Skeletal muscle satellite cell (primary cell): ENCODE measurements around the gene HSPA9.
A peak's percentile ranks its signal among the peaks of the same experiment; 100 is the strongest.

Experiments used
- H3K27me3 ChIP-seq: 2 replicates; pipeline ENCODE4 v1.7.0; 2013; ENCODE audit warnings: low read length; ENCODE audit not compliant: control insufficient read depth, insufficient read depth
- H3K36me3 ChIP-seq: 2 replicates; pipeline ENCODE4 v1.7.0; 2013; ENCODE audit warnings: mild to moderate bottlenecking, control low read depth, low read length; ENCODE audit not compliant: insufficient read depth
- H3K4me1 ChIP-seq: 2 replicates; pipeline ENCODE4 v1.7.0; 2013; ENCODE audit warnings: low read length; ENCODE audit not compliant: control insufficient read depth, insufficient read depth
- H3K4me2 ChIP-seq: 2 replicates; pipeline ENCODE4 v1.7.0; 2013; ENCODE audit warnings: mild to moderate bottlenecking, low read length
- H3K4me3 ChIP-seq: 2 replicates; pipeline ENCODE4 v1.7.0; 2013; ENCODE audit warnings: low read length
- H3K9ac ChIP-seq: 2 replicates; pipeline ENCODE4 v1.7.0; 2013; ENCODE audit warnings: mild to moderate bottlenecking, low read depth, low read length, moderate library complexity
- H3K9me3 ChIP-seq: replicated peaks from 2 replicates; pipeline ENCODE4 v1.7.0; 2013; ENCODE audit warnings: mild to moderate bottlenecking, control low read depth, low read length

The HSPA9 gene

GRCh38 chr5:138605254-138605972 lies 30.2 kb upstream of the HSPA9 start:
- H3K4me2 ChIP-seq: no peak overlapping the region
- H3K4me1 ChIP-seq: peaks cover 10% of the 10 kb centered on the region
- H3K36me3 ChIP-seq: no peaks in the 10 kb centered on the region
- H3K4me3 ChIP-seq: no peak overlapping the region
- no peaks in the 10 kb centered on the region for H3K9me3 ChIP-seq
- H3K9ac ChIP-seq: no peak overlapping the region
- peaks cover 23% of the 10 kb centered on the region for H3K27me3 ChIP-seq

GRCh38 chr5:138604176-138604785 lies 29.1 kb upstream of the HSPA9 start:
- Histone ChIP-seq H3K4me1 (peaks cover 9% of the 10 kb centered on the region), H3K9ac (no peak overlapping the region), H3K36me3 (no peaks in the 10 kb centered on the region)

GRCh38 chr5:138603249-138603920 lies 28.2 kb upstream of the HSPA9 start:
- no peak overlapping the region for H3K4me2 ChIP-seq
- H3K4me1 ChIP-seq: peaks cover 9% of the 10 kb centered on the region
- H3K9me3 ChIP-seq: no peaks in the 10 kb centered on the region
- H3K36me3 ChIP-seq: no peaks in the 10 kb centered on the region
- no peak overlapping the region for H3K4me3 ChIP-seq
- H3K9ac ChIP-seq: no peak overlapping the region
- H3K27me3 ChIP-seq: peaks cover 15% of the 10 kb centered on the region

More at GRCh38 chr5:138604176-138604785, 29.1 kb upstream of the HSPA9 start:
- Histone ChIP-seq H3K4me2 (no peak overlapping the region), H3K4me3 (no peak overlapping the region), H3K9me3 (no peaks in the 10 kb centered on the region), H3K27me3 (peaks cover 16% of the 10 kb centered on the region)

GRCh38 chr5:138602371-138603000 lies 27.3 kb upstream of the HSPA9 start:
- no peaks in the 10 kb centered on the region for H3K36me3 ChIP-seq
- H3K9me3 ChIP-seq: no peaks in the 10 kb centered on the region
- peaks cover 9% of the 10 kb centered on the region for H3K4me1 ChIP-seq
- H3K9ac ChIP-seq: no peak overlapping the region
- peaks cover 23% of the 10 kb centered on the region for H3K27me3 ChIP-seq
- no peak overlapping the region for H3K4me2 ChIP-seq
- no peak overlapping the region for H3K4me3 ChIP-seq

GRCh38 chr5:138601444-138601843 lies 26.2 kb upstream of the HSPA9 start:
- Histone ChIP-seq H3K4me3 (no peak overlapping the region), H3K4me2 (peak overlapping the region; percentile 40), H3K9me3 (no peaks in the 10 kb centered on the region), H3K36me3 (no peaks in the 10 kb centered on the region), H3K9ac (no peak overlapping the region), H3K27me3 (peaks cover 24% of the 10 kb centered on the region), H3K4me1 (peaks cover 9% of the 10 kb centered on the region)

- H3K9ac ChIP-seq: no peak overlapping the region
- no peak overlapping the region for H3K4me2 ChIP-seq
- H3K4me1 ChIP-seq: peaks cover 9% of the 10 kb centered on the region
- no peaks in the 10 kb centered on the region for H3K36me3 ChIP-seq
- no peak overlapping the region for H3K4me3 ChIP-seq
- no peaks in the 10 kb centered on the region for H3K9me3 ChIP-seq
- H3K27me3 ChIP-seq: peaks cover 22% of the 10 kb centered on the region
Measured at GRCh38 chr5:138600446-138600845, 25.2 kb upstream of the HSPA9 start.

GRCh38 chr5:138597661-138598400 lies 22.6 kb upstream of the HSPA9 start:
- peaks cover 9% of the 10 kb centered on the region for H3K4me1 ChIP-seq
- H3K4me3 ChIP-seq: no peak overlapping the region
- no peak overlapping the region for H3K9ac ChIP-seq
- H3K9me3 ChIP-seq: no peaks in the 10 kb centered on the region
- H3K36me3 ChIP-seq: no peaks in the 10 kb centered on the region
- peaks cover 29% of the 10 kb centered on the region for H3K27me3 ChIP-seq
- H3K4me2 ChIP-seq: no peak overlapping the region

- Histone ChIP-seq H3K27me3 (peaks cover 27% of the 10 kb centered on the region), H3K4me3 (no peak overlapping the region), H3K4me2 (no peak overlapping the region), H3K36me3 (no peaks in the 10 kb centered on the region), H3K4me1 (peaks cover 3% of the 10 kb centered on the region), H3K9ac (no peak overlapping the region), H3K9me3 (no peaks in the 10 kb centered on the region)
Measured at GRCh38 chr5:138596105-138596881, 21.1 kb upstream of the HSPA9 start.

GRCh38 chr5:138595180-138595795 lies 20.1 kb upstream of the HSPA9 start:
- no peak overlapping the region for H3K4me2 ChIP-seq
- no peak overlapping the region for H3K4me3 ChIP-seq
- H3K27me3 ChIP-seq: peaks cover 27% of the 10 kb centered on the region
- no peaks in the 10 kb centered on the region for H3K36me3 ChIP-seq
- H3K9ac ChIP-seq: no peak overlapping the region
- H3K9me3 ChIP-seq: no peaks in the 10 kb centered on the region
- no peaks in the 10 kb centered on the region for H3K4me1 ChIP-seq

GRCh38 chr5:138594305-138595058 lies 19.3 kb upstream of the HSPA9 start:
- Histone ChIP-seq H3K9me3 (no peaks in the 10 kb centered on the region), H3K9ac (no peak overlapping the region), H3K27me3 (peaks cover 27% of the 10 kb centered on the region), H3K4me3 (no peak overlapping the region), H3K4me2 (no peak overlapping the region), H3K36me3 (no peaks in the 10 kb centered on the region), H3K4me1 (no peaks in the 10 kb centered on the region)
